ENCODE results near the gene RAD23A.

RAD23A gene

DNA sequence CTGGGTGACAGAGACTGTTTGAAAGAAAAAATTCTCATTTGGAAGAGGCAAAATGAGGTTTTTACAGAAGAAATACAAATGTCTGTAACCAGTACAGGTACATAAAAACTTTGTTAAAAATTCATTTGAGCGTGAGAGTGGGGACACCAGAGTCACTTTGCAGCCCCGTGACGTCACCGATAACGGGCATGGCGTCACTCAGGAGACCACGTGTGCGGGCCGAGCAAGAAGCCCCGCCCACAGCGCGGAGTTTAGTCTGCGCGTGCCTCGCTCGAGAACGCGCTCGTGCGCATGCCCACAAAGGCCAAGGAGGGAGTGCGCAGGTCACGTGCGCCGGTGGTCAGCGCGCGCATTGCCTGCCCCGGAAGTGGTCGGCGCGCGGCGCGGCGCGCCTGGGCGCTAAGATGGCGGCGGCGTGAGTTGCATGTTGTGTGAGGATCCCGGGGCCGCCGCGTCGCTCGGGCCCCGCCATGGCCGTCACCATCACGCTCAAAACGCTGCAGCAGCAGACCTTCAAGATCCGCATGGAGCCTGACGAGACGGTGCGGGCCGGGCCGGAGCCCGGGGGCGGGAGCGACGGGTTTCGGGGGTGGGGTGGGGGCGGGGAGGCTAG, at the start of gene RAD23A:
Gene RAD23A, plus strand, starts transcription at position 384 of the 613 bp plus-strand sequence. Its CDS starts 87 bp downstream, at position 471.
- Mint-ChIP-seq H3K27ac (peak within 1 kb of the TSS; percentile 98), H3K4me3 (peak within 1 kb of the TSS; percentile 92), H3K27me3 (ENCODE audit: low read depth, poor library complexity) (no peaks in the 10 kb centered on the region), H3K4me1 (peaks cover 56% of the 10 kb centered on the region), H3K9me3 (no peaks in the 10 kb centered on the region), H3K36me3 (ENCODE audit: low read depth) (peaks cover 65% of the 10 kb centered on the region)
- DNase-seq, result peak; percentile 99
- TF ChIP-seq, protein P1, sequence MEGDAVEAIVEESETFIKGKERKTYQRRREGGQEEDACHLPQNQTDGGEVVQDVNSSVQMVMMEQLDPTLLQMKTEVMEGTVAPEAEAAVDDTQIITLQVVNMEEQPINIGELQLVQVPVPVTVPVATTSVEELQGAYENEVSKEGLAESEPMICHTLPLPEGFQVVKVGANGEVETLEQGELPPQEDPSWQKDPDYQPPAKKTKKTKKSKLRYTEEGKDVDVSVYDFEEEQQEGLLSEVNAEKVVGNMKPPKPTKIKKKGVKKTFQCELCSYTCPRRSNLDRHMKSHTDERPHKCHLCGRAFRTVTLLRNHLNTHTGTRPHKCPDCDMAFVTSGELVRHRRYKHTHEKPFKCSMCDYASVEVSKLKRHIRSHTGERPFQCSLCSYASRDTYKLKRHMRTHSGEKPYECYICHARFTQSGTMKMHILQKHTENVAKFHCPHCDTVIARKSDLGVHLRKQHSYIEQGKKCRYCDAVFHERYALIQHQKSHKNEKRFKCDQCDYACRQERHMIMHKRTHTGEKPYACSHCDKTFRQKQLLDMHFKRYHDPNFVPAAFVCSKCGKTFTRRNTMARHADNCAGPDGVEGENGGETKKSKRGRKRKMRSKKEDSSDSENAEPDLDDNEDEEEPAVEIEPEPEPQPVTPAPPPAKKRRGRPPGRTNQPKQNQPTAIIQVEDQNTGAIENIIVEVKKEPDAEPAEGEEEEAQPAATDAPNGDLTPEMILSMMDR (IDR thresholded peaks at IDR 0.05), result no peak

DNA sequence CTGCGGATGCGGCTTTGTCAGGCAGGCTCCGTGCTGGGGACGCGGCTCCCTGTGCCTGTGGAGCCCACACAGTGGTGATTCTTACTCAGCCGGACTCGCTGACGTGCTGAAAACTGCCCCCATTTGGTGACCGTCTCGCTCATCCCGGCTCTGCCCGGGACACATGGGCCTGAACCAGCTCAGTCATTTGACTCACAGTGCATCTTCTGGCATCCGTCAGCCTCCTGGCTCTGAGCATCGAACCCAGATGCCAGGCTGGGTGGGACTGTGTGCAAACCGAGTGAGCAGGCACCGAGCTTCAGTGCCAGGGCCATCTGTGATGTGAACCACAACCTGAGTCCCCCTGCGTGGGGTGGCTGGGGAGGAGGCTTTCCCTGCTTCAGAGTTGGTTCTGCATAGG, 49.2 kb upstream of the RAD23A start:
- H3K36me3 Mint-ChIP-seq (ENCODE audit: low read depth), result peaks cover 13% of the 10 kb centered on the region
- H3K27me3 Mint-ChIP-seq (ENCODE audit: low read depth, poor library complexity), result no peaks in the 10 kb centered on the region
- DNase-seq, result no peak
- H3K4me1 Mint-ChIP-seq, result peaks cover 9% of the 10 kb centered on the region
- TF ChIP-seq, protein P1 (IDR thresholded peaks at IDR 0.05), result no peak
- H3K27ac Mint-ChIP-seq, result no peak overlapping the region
- no peaks in the 10 kb centered on the region for H3K9me3 Mint-ChIP-seq
- H3K4me3 Mint-ChIP-seq, result no peak overlapping the region

- no peak overlapping the region for H3K4me3 Mint-ChIP-seq
- no peaks in the 10 kb centered on the region for H3K9me3 Mint-ChIP-seq
- no peaks in the 10 kb centered on the region for H3K4me1 Mint-ChIP-seq
- DNase-seq, result no peak
- H3K27ac Mint-ChIP-seq, result peak overlapping the region; percentile 51
- peaks cover 2% of the 10 kb centered on the region for H3K36me3 Mint-ChIP-seq (ENCODE audit: low read depth)
- TF ChIP-seq, protein P1 (IDR thresholded peaks at IDR 0.05), result no peak
- H3K27me3 Mint-ChIP-seq (ENCODE audit: low read depth, poor library complexity), result peaks cover 3% of the 10 kb centered on the region
Measured at GRCh38 chr19:12899891-12900518, 45.7 kb upstream of the RAD23A start.

DNA sequence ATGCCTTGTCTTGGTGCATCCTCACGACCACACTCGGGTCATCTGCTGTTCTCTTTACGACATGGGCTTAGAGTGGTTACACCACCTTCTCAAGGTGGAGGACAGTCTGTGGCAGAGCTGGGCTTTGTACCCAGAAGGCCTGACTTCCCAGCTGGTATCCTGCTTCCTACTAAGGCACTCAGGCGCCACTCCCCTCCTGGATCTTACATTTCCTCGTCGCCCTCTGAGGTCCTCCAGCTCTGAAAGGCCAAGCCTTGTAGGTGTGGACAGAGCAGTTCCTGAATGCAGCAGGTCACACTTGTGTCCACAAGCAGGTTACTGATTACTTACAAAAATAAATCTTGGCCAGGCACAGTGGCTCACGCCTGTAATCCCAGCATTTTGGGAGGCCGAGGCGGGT, 38.5 kb upstream of the RAD23A start:
- Mint-ChIP-seq H3K9me3 (no peaks in the 10 kb centered on the region), H3K27ac (no peak overlapping the region), H3K4me3 (no peak overlapping the region), H3K27me3 (ENCODE audit: low read depth, poor library complexity) (peaks cover 3% of the 10 kb centered on the region), H3K4me1 (peaks cover 12% of the 10 kb centered on the region), H3K36me3 (ENCODE audit: low read depth) (no peaks in the 10 kb centered on the region)
- TF ChIP-seq, protein P1 (IDR thresholded peaks at IDR 0.05), result no peak
- DNase-seq, result no peak

- H3K27ac Mint-ChIP-seq, result no peak overlapping the region
- H3K4me3 Mint-ChIP-seq, result no peak overlapping the region
- DNase-seq, result no peak
- no peaks in the 10 kb centered on the region for H3K9me3 Mint-ChIP-seq
- H3K27me3 Mint-ChIP-seq (ENCODE audit: low read depth, poor library complexity), result peaks cover 3% of the 10 kb centered on the region
- TF ChIP-seq, protein P1 (IDR thresholded peaks at IDR 0.05), result no peak
- H3K4me1 Mint-ChIP-seq, result peaks cover 34% of the 10 kb centered on the region
- no peaks in the 10 kb centered on the region for H3K36me3 Mint-ChIP-seq (ENCODE audit: low read depth)
Measured at GRCh38 chr19:12912571-12912970, 33.1 kb upstream of the RAD23A start.
